HCT116 (cell line): ENCODE measurements around the gene TRAF3. TPM values are rescaled to one million over a fixed set of nuclear protein-coding genes. Genes with fewer than 3 reads are reported as not detected.

Experiments
- CEBPB ChIP-seq: IDR thresholded peaks from 2 replicates; pipeline ENCODE4 v1.6.1; 2012; ENCODE audit warnings: low read depth
- CTCF ChIP-seq, 3 experiments: fragments of 200-600 bp in 1 of 3; sonication (generic) in 1 of 3; IDR thresholded peaks in 2 of 3; conservative IDR thresholded peaks in 1 of 3; 2 replicates each; pipeline ENCODE4 v1.5.1; 2012 to 2017; ENCODE audit warnings: low read depth in 2 of 3, low read length in 2 of 3, antibody characterized with exemption in 1 of 3, borderline replicate concordance in 1 of 3, control low read depth in 1 of 3, mild to moderate bottlenecking in 1 of 3, mixed read lengths in 1 of 3, mixed run types in 1 of 3, moderate library complexity in 1 of 3; ENCODE audit not compliant: insufficient read depth in 1 of 3
- EGR1 ChIP-seq: IDR thresholded peaks from 2 replicates; pipeline ENCODE4 v1.6.1; 2012; ENCODE audit warnings: low read depth
- POLR2AphosphoS5 ChIP-seq: IDR thresholded peaks from 2 replicates; pipeline ENCODE4 v1.6.1; 2011; ENCODE audit warnings: mild to moderate bottlenecking, low read depth, low read length, moderate library complexity
- REST ChIP-seq: IDR thresholded peaks from 2 replicates; pipeline ENCODE4 v1.6.1; 2012; ENCODE audit warnings: low read depth
- SIN3A ChIP-seq: IDR thresholded peaks from 2 replicates; pipeline ENCODE4 v1.6.1; 2012; ENCODE audit warnings: low read depth
- ZFX ChIP-seq: fragments of 450-650 bp; IDR thresholded peaks from 2 replicates; pipeline ENCODE4 v1.6.1; 2017
- ZNF274 ChIP-seq: fragments of 200-500 bp; sonication (Bioruptor generic); IDR thresholded peaks from 2 replicates; pipeline ENCODE4 v1.6.1; 2014; ENCODE audit warnings: mild to moderate bottlenecking, low read depth, low read length, inconsistent platforms
- total RNA-seq: library from RNA; stranded (reverse); gene quantifications from one replicate; pipeline ENCODE4 v1.2.1, GENCODE V29; 2021; ENCODE audit not compliant: unreplicated experiment
- TF ChIP-seq, protein P1 (sequence below): IDR thresholded peaks from 2 replicates; pipeline ENCODE4 v1.6.1; 2011; ENCODE audit warnings: mild to moderate bottlenecking, low read length, moderate library complexity; ENCODE audit not compliant: insufficient replicate concordance; ENCODE audit errors: extremely low read depth

The TRAF3 gene
- total RNA-seq, 1 experiment from 2014 or later = 32.1 TPM

DNA sequence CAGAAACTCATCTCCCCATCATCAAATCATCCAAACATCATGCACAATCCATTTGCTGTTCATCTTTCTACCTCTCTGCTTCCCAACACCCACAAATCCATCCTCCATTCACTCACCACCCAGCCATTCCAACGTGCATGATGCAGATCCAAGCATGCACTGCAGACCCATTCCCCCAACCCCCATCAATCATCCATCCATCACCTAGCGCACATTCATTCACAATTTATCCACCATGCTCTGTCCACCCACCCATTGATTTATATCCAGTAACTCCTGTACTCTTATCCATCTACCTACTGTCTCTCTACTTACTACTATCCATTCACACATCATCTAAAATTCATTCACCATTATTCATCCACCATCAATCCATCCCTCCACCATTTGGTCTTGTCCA lies 141.2 kb downstream of the TRAF3 start (continued):
- no peak for TF ChIP-seq REST
- no peak for TF ChIP-seq POLR2AphosphoS5
- no peak for TF ChIP-seq CTCF (IDR thresholded peaks at IDR 0.05 in 2 of 3, conservative IDR thresholded peaks at IDR 0.05 in 1 of 3; ENCODE audit: borderline replicate concordance in 1 of 3, insufficient read depth in 1 of 3, low read depth in 2 of 3, low read length in 2 of 3)
- TF ChIP-seq SIN3A = no peak
- TF ChIP-seq, protein P1, sequence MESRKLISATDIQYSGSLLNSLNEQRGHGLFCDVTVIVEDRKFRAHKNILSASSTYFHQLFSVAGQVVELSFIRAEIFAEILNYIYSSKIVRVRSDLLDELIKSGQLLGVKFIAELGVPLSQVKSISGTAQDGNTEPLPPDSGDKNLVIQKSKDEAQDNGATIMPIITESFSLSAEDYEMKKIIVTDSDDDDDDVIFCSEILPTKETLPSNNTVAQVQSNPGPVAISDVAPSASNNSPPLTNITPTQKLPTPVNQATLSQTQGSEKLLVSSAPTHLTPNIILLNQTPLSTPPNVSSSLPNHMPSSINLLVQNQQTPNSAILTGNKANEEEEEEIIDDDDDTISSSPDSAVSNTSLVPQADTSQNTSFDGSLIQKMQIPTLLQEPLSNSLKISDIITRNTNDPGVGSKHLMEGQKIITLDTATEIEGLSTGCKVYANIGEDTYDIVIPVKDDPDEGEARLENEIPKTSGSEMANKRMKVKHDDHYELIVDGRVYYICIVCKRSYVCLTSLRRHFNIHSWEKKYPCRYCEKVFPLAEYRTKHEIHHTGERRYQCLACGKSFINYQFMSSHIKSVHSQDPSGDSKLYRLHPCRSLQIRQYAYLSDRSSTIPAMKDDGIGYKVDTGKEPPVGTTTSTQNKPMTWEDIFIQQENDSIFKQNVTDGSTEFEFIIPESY = no peak
- TF ChIP-seq EGR1 = no peak
- no peak for TF ChIP-seq ZNF274
- TF ChIP-seq CEBPB = no peak
- TF ChIP-seq ZFX = no peak
- TF ChIP-seq, all 23 proteins: peak for 0
